IPS-15b (cell line): ENCODE measurements around the gene TRAPPC4.
A peak's percentile ranks its signal among the peaks of the same experiment; 100 is the strongest.
"Not testable (repeated sequence)": the region's sequence is repeated elsewhere in the genome, so short reads cannot be mapped to it uniquely, and the experiment has no call there.

Source experiments
- H3K27me3 ChIP-seq: one replicate; pipeline ENCODE4 v1.6.1; 2013; ENCODE audit warnings: low read length; ENCODE audit not compliant: control insufficient read depth, insufficient read depth
- H3K36me3 ChIP-seq: one replicate; pipeline ENCODE4 v1.6.1; 2013; ENCODE audit warnings: low read length; ENCODE audit not compliant: control insufficient read depth, insufficient read depth
- H3K4me1 ChIP-seq: one replicate; pipeline ENCODE4 v1.6.1; 2013; ENCODE audit warnings: mild to moderate bottlenecking, low read length; ENCODE audit not compliant: control insufficient read depth, insufficient read depth
- H3K4me3 ChIP-seq: one replicate; pipeline ENCODE4 v1.5.1; 2013; ENCODE audit warnings: low read depth, low read length
- H3K9ac ChIP-seq: one replicate; pipeline ENCODE4 v1.6.1; 2013; ENCODE audit warnings: low read depth, mild to moderate bottlenecking, low read length
- H3K9me3 ChIP-seq: one replicate; pipeline ENCODE4 v1.6.1; 2013; ENCODE audit warnings: mild to moderate bottlenecking, low read length; ENCODE audit not compliant: control insufficient read depth, insufficient read depth

TRAPPC4 gene

DNA sequence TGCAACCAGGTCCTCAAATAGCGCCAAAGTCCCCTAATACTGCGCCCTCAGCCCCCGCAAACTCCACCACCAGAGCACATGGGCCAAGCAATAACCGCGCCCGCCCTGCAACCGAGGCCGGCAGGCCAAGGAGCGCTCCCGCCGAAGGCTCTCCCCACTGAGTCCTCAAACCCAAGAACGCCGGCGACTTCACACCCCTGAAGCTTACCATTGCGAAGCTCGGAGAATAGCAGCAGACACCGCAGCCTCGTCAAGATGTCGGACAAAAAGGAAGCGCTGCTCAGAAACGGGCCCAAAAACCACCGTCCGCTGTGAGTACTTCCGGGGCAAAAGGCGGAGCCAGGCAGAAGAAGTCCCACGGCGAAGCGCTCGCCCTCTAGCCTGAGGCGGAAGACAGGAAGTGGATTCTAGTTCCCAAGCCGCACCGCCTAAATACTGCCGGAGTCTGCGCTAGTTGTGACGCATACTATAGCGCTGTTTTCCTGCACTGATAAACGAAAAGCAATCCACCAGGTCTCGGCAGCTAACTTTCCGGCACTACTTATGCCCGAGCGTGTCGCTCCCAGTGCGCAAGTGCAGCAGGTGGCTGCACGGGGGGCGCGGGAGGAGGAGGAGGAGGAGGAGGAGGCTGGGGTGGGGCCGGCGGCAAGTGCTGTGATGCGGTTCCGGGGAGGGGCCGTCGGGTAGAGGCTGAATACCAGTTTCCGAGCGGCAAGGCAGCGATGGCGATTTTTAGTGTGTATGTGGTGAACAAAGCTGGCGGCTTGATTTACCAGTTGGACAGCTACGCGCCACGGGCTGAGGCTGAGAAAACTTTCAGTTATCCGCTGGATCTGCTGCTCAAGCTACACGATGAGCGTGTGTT lies at the start of gene TRAPPC4, which contains the start of gene RPS25:
Gene TRAPPC4, plus strand, starts transcription at position 693 of the 865 bp plus-strand sequence. Its CDS starts 30 bp downstream, at position 723.
Gene RPS25, minus strand, starts transcription at position 270 of the 865 bp plus-strand sequence. Its CDS starts 59 bp downstream, at position 211.
- Histone ChIP-seq H3K9me3 (no peaks in the 10 kb centered on the region), H3K27me3 (no peaks in the 10 kb centered on the region), H3K9ac (peak within 1 kb of the TSS; percentile 99), H3K36me3 (peaks cover 42% of the 10 kb centered on the region), H3K4me1 (peaks cover 2% of the 10 kb centered on the region), H3K4me3 (peak within 1 kb of the TSS; percentile 99)

GRCh38 chr11:118969508-118969907 lies 49.1 kb upstream of the TRAPPC4 start:
- not testable (repeated sequence) for H3K9ac ChIP-seq, H3K4me3 ChIP-seq, H3K4me1 ChIP-seq, H3K9me3 ChIP-seq, H3K27me3 ChIP-seq, H3K36me3 ChIP-seq

- Histone ChIP-seq H3K4me1 (no peaks in the 10 kb centered on the region), H3K36me3 (no peaks in the 10 kb centered on the region), H3K9me3 (no peaks in the 10 kb centered on the region), H3K9ac (no peak within 1 kb of the TSS), H3K27me3 (no peaks in the 10 kb centered on the region), H3K4me3 (no peak within 1 kb of the TSS)
These were observed 46.9 kb upstream of the TRAPPC4 start, which contains the start of gene FOXR1 for GRCh38 chr11:118971646-118972045. Gene FOXR1, plus strand, starts transcription at chr11:118971761. Its CDS starts 171 bp downstream, at chr11:118971932.

DNA sequence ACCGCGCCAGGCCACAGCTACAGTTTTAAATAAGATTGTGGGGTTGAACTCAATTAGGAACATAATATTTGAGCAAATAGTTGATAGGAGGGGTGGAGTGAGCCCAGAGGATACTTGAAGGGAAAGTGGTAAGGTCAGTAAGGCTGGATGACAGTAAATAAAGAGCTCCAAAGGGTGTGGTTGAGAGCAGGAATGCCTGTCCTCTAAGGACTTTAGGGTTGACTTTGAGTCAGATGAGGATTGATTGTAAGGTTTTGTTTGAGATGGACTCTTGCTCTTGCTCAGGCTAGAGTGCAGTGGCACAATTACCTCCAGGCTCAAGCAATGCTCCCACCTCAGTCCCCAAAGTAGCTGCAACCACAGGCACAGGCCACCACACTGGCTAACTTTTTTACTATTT lies 44.6 kb upstream of the TRAPPC4 start:
- Histone ChIP-seq H3K36me3 (no peaks in the 10 kb centered on the region), H3K4me1 (no peaks in the 10 kb centered on the region), H3K4me3 (no peak overlapping the region), H3K9ac (no peak overlapping the region), H3K27me3 (no peaks in the 10 kb centered on the region), H3K9me3 (no peaks in the 10 kb centered on the region)

- Histone ChIP-seq H3K36me3 (no peaks in the 10 kb centered on the region), H3K4me1 (peaks cover 11% of the 10 kb centered on the region), H3K9me3 (no peaks in the 10 kb centered on the region), H3K9ac (no peak overlapping the region), H3K27me3 (peaks cover 4% of the 10 kb centered on the region), H3K4me3 (no peak overlapping the region)
These were observed 42.5 kb upstream of the TRAPPC4 start for GRCh38 chr11:118975771-118976709.

GRCh38 chr11:118979434-118979833 lies 39.1 kb upstream of the TRAPPC4 start:
- Histone ChIP-seq H3K27me3 (peaks cover 6% of the 10 kb centered on the region), H3K4me1 (peaks cover 11% of the 10 kb centered on the region), H3K4me3 (no peak overlapping the region), H3K9me3 (no peaks in the 10 kb centered on the region), H3K36me3 (no peaks in the 10 kb centered on the region), H3K9ac (no peak overlapping the region)

DNA sequence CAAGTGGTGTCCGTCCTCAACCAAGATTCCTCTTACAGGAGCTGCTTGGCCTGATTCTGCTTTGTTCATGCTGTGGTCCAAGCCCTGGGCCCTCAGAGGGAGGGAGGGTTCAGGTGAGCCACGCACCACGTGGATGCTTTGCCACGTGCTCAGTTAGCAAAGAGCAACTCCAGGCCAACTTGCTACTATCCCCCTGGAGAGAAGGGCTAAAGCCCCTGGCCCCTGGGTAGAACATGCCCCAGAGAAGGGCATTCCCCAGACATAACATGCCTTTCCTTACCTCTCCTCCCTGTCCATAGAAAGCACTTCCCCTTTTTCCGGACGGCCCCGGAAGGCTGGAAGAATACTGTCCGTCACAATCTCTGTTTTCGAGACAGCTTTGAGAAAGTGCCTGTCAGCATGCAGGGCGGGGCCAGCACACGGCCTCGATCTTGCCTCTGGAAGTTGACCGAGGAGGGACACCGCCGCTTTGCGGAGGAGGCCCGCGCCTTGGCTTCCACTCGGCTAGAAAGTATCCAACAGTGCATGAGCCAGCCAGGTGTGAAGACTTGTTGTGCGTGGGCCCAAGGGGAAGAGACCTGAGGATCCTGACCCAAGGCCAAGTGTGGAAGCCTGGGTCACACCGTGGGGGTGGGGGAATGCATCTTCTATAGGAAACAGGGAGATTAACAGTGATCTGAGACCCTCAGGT lies 38.2 kb upstream of the TRAPPC4 start:
- H3K4me3 ChIP-seq = peak overlapping the region; percentile 28
- no peak overlapping the region for H3K9ac ChIP-seq
- H3K4me1 ChIP-seq = peaks cover 15% of the 10 kb centered on the region
- no peaks in the 10 kb centered on the region for H3K36me3 ChIP-seq
- H3K27me3 ChIP-seq = peaks cover 6% of the 10 kb centered on the region
- H3K9me3 ChIP-seq = no peaks in the 10 kb centered on the region

GRCh38 chr11:118984337-118984736 lies 34.2 kb upstream of the TRAPPC4 start:
- not testable (repeated sequence) for H3K4me3 ChIP-seq, H3K27me3 ChIP-seq, H3K36me3 ChIP-seq, H3K9ac ChIP-seq, H3K9me3 ChIP-seq
- peaks cover 15% of the 10 kb centered on the region for H3K4me1 ChIP-seq

DNA sequence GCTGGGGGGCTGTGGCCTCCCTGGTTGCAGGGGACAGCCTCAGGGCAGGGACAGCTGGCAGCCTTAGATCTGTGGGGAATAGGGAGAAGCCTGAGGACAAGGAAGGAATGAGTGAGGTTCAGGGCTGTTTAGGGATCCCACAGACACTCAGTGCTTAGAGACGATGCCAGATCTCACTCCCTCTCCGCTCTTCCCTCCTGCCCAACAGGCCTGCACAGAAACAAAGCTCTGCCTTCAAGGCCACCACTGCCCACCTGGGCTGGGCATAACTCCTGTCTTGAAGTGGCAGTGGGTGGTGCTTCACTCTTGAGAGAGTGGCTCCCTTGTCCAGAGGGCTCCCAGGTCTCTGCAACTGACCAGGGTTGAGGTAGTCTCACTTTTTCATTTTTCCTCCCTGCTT lies 33.7 kb upstream of the TRAPPC4 start:
- Histone ChIP-seq H3K27me3 (peaks cover 6% of the 10 kb centered on the region), H3K36me3 (no peaks in the 10 kb centered on the region), H3K4me3 (no peak overlapping the region), H3K9me3 (no peaks in the 10 kb centered on the region), H3K9ac (no peak overlapping the region), H3K4me1 (peaks cover 14% of the 10 kb centered on the region)

DNA sequence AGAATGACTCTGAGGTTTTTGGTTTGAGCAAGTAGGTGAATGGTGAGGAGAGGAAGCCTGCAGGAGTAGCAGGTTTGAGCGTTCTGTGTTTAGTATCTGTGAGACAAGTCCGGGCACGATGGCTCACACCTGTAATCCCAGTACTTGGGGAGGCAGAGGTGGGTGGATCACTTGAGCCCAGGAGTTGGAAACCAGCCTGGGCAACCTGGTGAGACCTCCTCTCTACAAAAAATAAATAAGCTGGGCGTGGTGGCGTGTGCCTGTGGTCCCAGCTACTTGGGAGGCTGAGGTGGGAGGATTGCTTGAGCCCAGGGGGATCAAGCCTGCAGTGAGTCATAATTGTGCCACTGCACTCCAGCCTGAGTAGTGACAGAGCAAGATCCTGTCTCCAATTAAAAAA lies 30.3 kb upstream of the TRAPPC4 start:
- H3K4me3 ChIP-seq = no peak overlapping the region
- peaks cover 3% of the 10 kb centered on the region for H3K4me1 ChIP-seq
- no peak overlapping the region for H3K9ac ChIP-seq
- H3K36me3 ChIP-seq = no peaks in the 10 kb centered on the region
- H3K27me3 ChIP-seq = no peaks in the 10 kb centered on the region
- no peaks in the 10 kb centered on the region for H3K9me3 ChIP-seq

DNA sequence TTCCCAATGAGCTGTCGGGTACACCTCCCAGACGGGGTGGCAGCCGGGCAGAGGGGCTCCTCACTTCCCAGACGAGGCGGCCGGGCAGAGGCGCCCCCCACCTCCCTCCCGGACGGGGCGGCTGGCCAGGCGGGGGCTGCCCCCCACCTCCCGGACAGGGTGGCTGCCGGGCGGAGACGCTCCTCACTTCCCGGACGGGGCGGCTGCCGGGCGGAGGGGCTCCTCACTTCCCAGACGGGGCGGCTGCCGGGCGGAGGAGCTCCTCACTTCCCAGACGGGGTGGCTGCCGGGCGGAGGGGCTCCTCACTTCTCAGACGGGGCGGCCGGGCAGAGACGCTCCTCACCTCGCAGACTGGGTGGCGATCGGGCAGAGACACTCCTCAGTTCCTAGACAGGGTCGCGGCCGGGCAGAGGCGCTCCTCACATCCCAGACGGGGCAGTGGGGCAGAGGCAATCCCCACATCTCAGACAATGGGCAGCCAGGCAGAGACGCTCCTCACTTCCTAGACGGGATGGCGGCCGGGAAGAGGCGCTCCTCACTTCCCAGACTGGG lies 27.0 kb upstream of the TRAPPC4 start:
- not testable (repeated sequence) for H3K4me3 ChIP-seq, H3K27me3 ChIP-seq, H3K9me3 ChIP-seq, H3K4me1 ChIP-seq, H3K36me3 ChIP-seq, H3K9ac ChIP-seq
